HAP-1 (cell line): ENCODE measurements around the gene PTPN18.
"Not testable (repeated sequence)": the region's sequence is repeated elsewhere in the genome, so short reads cannot be mapped to it uniquely, and the experiment has no call there.

Experiments used
- DNase-seq, 2 experiments: peaks; one replicate each; pipeline ENCODE4 v3.0.0-alpha.2; 2016 to 2020; ENCODE audit warnings: low spot score in 2 of 2
- H3K27me3 ChIP-seq: fragments of 250-450 bp; sonication (Bioruptor Pico); 2 replicates; pipeline ENCODE4 v1.5.1; 2020; ENCODE audit warnings: low read depth, mild to moderate bottlenecking, moderate library complexity
- H3K36me3 ChIP-seq: fragments of 250-450 bp; sonication (Bioruptor Pico); replicated peaks from 2 replicates; pipeline ENCODE4 v1.5.1; 2020; ENCODE audit warnings: mild to moderate bottlenecking
- H3K4me1 ChIP-seq: fragments of 250-450 bp; sonication (Bioruptor Pico); 2 replicates; pipeline ENCODE4 v1.5.1; 2020; ENCODE audit warnings: mild to moderate bottlenecking
- H3K4me3 ChIP-seq: fragments of 250-450 bp; sonication (Bioruptor Pico); 2 replicates; pipeline ENCODE4 v1.5.1; 2020; ENCODE audit warnings: mild to moderate bottlenecking, moderate library complexity
- H3K9me3 ChIP-seq: fragments of 250-450 bp; sonication (Bioruptor Pico); 2 replicates; pipeline ENCODE4 v1.5.1; 2020; ENCODE audit warnings: mild to moderate bottlenecking, moderate library complexity
- in situ Hi-C: fragments of 300-500 bp; cut with MboI; formaldehyde crosslinking; loops from 3 replicates; pipeline ENCODE4 v1.14.3; 2020; ENCODE audit warnings: low sequenced_read_pairs, inconsistent platforms, mixed read lengths

The PTPN18 gene

DNA sequence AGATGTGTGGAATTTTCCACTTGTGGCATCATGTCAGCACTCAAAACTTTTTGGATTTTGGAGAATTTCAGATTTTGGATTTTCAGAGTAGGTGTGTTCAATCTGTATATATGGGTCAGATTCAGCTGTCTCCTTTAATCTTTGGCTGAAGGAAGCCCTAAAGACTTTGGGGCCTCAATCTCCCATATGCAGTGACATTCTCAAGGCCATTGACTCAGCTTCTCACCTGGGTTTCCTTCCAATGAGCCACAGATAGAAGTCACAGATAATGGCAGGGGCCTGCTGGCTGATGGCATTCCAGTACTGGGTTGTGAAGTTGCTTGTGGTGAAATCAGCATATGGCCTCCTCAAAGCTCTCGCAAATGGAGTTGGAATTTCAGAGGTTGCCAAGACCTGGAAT is 63.0 kb downstream of the PTPN18 start:
- H3K4me1 ChIP-seq, DNase-seq, H3K4me3 ChIP-seq, H3K36me3 ChIP-seq, in situ Hi-C loops, H3K27me3 ChIP-seq, H3K9me3 ChIP-seq: not testable (repeated sequence)
